Epithelial cell of umbilical artery (primary cell): Measurements from ENCODE around the gene OPN1MW2. TPM values are rescaled to one million over a fixed set of nuclear protein-coding genes. Genes with fewer than 3 reads are reported as not detected.

ENCODE experiments used
- total RNA-seq: library from RNA; depleted of rRNA; stranded (reverse); fragments of >200 nt; gene quantifications from 2 replicates; pipeline ENCODE4 v1.2.3, GENCODE V29; 2014

The OPN1MW2 gene
- total RNA-seq, result not detected in 2 replicates

DNA sequence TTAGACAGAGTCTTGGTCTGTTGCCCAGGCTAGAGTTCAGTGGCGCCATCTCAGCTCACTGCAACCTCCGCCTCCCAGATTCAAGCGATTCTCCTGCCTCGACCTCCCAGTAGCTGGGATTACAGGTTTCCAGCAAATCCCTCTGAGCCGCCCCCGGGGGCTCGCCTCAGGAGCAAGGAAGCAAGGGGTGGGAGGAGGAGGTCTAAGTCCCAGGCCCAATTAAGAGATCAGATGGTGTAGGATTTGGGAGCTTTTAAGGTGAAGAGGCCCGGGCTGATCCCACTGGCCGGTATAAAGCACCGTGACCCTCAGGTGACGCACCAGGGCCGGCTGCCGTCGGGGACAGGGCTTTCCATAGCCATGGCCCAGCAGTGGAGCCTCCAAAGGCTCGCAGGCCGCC lies at the start of gene OPN1MW2:
OPN1MW2 (plus strand) TSS at position 301 of the 400 bp plus-strand sequence; CDS start at position 361, 60 bp downstream.

DNA sequence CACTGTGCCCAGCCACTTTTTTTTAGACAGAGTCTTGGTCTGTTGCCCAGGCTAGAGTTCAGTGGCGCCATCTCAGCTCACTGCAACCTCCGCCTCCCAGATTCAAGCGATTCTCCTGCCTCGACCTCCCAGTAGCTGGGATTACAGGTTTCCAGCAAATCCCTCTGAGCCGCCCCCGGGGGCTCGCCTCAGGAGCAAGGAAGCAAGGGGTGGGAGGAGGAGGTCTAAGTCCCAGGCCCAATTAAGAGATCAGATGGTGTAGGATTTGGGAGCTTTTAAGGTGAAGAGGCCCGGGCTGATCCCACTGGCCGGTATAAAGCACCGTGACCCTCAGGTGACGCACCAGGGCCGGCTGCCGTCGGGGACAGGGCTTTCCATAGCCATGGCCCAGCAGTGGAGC lies 37.3 kb upstream of the OPN1MW2 start, which contains the start of gene OPN1MW:
OPN1MW (plus strand) TSS at position 301 of the 400 bp plus-strand sequence; CDS start at position 383, 82 bp downstream.

DNA sequence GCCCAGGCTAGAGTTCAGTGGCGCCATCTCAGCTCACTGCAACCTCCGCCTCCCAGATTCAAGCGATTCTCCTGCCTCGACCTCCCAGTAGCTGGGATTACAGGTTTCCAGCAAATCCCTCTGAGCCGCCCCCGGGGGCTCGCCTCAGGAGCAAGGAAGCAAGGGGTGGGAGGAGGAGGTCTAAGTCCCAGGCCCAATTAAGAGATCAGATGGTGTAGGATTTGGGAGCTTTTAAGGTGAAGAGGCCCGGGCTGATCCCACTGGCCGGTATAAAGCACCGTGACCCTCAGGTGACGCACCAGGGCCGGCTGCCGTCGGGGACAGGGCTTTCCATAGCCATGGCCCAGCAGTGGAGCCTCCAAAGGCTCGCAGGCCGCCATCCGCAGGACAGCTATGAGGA lies 37.7 kb downstream of the OPN1MW2 start, which contains the start of gene OPN1MW3:
OPN1MW3 (plus strand) TSS at position 301 of the 400 bp plus-strand sequence; CDS start at position 339, 38 bp downstream.

Other genes starting within 250 kb of the OPN1MW2 start
- gene HCFC1, start 247.9 kb upstream of the OPN1MW2 start, total RNA-seq, result 12.2 and 14.9 TPM in 2 replicates
- gene TMEM187, start 247.0 kb upstream of the OPN1MW2 start, total RNA-seq, result 5.0 and 5.2 TPM in 2 replicates
- 43.9 and 61.7 TPM in 2 replicates for gene IRAK1, start 199.9 kb upstream of the OPN1MW2 start, total RNA-seq
- gene MECP2, start 122.0 kb upstream of the OPN1MW2 start, total RNA-seq, result 19.8 and 21.0 TPM in 2 replicates
- gene OPN1LW, start 75.5 kb upstream of the OPN1MW2 start, total RNA-seq, result not detected in 2 replicates
- not detected in 2 replicates for gene OPN1MW, start 37.2 kb upstream of the OPN1MW2 start, total RNA-seq
- gene OPN1MW3, start 37.8 kb downstream of the OPN1MW2 start, total RNA-seq, result not detected in 2 replicates
- gene TEX28, start 75.4 kb downstream of the OPN1MW2 start, total RNA-seq, result not detected in 2 replicates
- gene TKTL1, start 76.0 kb downstream of the OPN1MW2 start, total RNA-seq, result not detected in 2 replicates
- gene FLNA, start 154.9 kb downstream of the OPN1MW2 start, total RNA-seq, result 1,092 and 1,667 TPM in 2 replicates
- 14.1 and 21.4 TPM in 2 replicates for gene EMD, start 159.5 kb downstream of the OPN1MW2 start, total RNA-seq
- gene RPL10, start 178.6 kb downstream of the OPN1MW2 start, total RNA-seq, result 1,669 and 5,428 TPM in 2 replicates
- 72.2 and 89.0 TPM in 2 replicates for gene DNASE1L1, start 189.5 kb downstream of the OPN1MW2 start, total RNA-seq
- 15.8 and 17.2 TPM in 2 replicates for gene TAFAZZIN, start 191.8 kb downstream of the OPN1MW2 start, total RNA-seq
- 85.8 and 107 TPM in 2 replicates for gene ATP6AP1, start 208.9 kb downstream of the OPN1MW2 start, total RNA-seq
- gene GDI1, start 217.4 kb downstream of the OPN1MW2 start, total RNA-seq, result 62.0 and 62.9 TPM in 2 replicates
- 70.8 and 75.2 TPM in 2 replicates for gene FAM50A, start 224.4 kb downstream of the OPN1MW2 start, total RNA-seq
- 3.6 and 9.7 TPM in 2 replicates for gene PLXNA3, start 238.5 kb downstream of the OPN1MW2 start, total RNA-seq